Subcutaneous adipose tissue (tissue), 4 donors: ENCODE results near the gene ZNF41. TPM values are rescaled to one million over a fixed set of nuclear protein-coding genes. Genes with fewer than 3 reads are reported as not detected.

Experiments
- CTCF ChIP-seq: fragments of 450-650 bp; IDR thresholded peaks from one replicate; pipeline ENCODE4 v1.5.1; 2016; ENCODE audit warnings: low read depth, mild to moderate bottlenecking, control low read depth, antibody characterized with exemption, moderate library complexity
- total RNA-seq, 4 donors: library from RNA; depleted of rRNA; stranded (reverse); fragments of >200 nt; gene quantifications; one replicate each; pipeline ENCODE4 v1.1.0, GENCODE V29; 2016

Gene ZNF41
- total RNA-seq: 10 to 100 TPM in 2 of 4 donors, 1 to 10 TPM in 2; 6.6 to 13.0 (median 9.4) TPM

DNA sequence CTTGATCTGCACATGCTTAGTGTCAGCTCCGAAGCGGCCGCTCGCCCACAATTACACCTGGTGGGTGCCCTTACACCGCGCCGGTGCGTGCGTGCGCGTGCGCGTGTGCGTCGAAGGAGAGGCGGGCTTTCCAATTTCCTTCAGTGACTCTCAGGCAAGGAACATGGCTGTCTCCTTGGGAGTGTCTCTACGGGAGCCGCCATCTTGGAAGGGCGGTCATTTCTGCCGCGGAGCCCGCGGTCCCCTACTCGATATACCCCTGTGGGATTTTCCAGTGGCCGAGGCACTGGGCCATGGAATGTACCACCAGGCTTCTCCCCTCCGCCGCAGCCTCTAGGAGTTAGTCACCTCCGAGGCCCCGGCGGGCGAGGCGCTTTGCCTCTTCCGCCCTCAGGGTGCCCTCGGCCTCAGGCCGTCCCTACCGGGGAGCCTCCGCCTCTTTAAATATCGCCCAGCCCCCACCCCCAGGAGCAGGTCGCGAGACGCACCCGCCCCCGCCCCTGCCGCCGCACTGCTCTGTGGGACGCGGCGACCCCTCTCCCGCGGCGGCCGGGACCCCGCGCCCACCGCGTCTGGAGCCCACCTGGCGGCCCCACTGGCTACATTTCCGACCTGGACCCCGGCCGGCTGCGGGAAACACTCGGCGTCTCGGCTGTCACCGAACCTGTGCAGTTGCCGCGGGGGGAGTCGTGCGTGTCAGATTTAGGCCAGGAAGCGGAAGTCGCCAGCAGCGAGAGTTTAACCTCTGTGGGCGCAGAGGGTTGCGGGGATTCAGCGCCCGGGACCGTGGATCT lies at the start of gene ZNF41:
Gene ZNF41 (minus strand): TSS at position 711 of the 794 bp plus-strand sequence. CDS start 15,741 bp downstream, outside the sequence.
- TF ChIP-seq CTCF: no peak

- no peak for TF ChIP-seq CTCF
Measured at GRCh38 chrX:47530049-47530448, 47.0 kb upstream of the ZNF41 start.

DNA sequence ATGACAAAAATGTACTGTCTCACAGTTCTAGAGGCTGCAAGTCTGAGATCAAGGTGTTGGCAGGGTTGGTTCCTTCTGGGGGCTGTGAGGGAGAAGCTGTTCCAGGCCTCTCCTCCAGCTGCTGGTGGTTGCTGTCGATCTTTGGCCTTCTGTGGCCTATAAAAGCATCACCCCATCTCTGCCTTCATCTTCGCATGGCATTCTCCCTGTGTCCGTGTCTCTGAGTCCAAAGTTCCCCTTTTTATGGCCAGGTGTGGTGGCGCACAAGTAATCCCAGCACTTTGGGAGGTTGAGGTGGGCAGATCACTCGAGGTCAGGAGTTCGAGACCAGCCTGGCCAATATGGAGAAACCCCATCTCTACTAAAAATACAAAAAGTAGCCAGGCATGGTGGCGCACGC lies 46.5 kb upstream of the ZNF41 start:
- no peak for TF ChIP-seq CTCF

DNA sequence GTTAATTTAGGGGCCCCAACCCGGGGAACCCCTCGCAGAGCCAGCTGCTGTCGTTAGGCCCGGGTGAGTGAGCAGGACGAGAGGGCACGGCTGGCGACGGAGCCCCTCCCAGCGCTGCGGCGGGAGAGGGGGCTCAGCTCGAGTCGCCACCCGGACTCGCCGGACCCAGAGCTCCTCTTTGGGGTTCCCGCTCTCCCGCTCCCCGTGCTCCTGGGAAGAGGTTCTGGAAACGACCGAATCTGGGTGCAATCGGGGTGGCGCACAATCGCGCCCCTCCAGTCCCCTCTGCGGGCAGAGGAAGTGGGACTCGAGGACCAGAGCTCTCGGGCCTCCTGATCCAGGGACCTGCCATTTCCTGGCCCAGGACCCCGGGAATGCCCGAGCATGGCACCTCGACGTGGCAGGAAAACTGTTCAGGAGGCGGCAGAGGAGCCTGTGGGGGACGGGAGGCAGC lies 40.7 kb upstream of the ZNF41 start:
- TF ChIP-seq CTCF: no peak

DNA sequence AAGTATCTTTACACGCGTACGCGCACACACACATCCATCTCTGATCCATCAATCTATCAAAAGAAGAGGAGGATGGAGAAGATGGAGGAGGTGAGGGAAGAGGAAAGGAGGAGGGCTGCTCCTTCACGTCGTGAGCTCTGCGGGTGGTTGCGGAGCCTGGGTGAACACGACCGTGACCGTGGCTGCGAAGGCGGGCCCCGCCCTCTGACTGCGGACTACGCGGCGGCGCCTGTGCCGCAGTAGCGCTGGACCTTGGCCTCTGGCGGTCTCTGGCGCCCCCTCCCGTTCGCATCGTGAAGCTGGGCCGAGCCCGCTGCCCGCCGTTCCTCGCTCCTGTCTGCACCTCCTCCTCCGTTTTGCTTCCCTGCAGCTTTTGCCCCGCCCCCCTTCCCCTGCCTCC lies 40.3 kb upstream of the ZNF41 start:
- no peak for TF ChIP-seq CTCF

DNA sequence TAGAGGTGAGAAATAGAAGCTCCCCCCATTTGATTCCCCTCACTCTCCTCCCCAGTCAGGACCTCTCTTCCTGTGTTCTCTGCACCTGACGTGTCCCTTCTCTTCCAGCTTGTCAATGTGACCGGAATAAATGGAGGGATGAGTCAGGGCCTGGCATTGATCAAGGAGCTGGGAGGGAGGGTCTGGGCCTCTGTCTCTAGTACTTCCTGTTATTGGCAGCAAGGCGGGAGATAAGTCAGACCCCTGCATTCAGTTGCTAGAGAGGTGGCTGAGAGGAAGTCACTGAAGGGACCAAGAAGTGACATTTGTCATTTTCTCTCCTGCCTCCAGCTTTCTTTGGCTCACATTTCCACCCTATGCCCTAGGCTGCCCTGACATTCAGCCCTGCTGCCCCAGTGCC lies 35.1 kb upstream of the ZNF41 start:
- no peak for TF ChIP-seq CTCF

DNA sequence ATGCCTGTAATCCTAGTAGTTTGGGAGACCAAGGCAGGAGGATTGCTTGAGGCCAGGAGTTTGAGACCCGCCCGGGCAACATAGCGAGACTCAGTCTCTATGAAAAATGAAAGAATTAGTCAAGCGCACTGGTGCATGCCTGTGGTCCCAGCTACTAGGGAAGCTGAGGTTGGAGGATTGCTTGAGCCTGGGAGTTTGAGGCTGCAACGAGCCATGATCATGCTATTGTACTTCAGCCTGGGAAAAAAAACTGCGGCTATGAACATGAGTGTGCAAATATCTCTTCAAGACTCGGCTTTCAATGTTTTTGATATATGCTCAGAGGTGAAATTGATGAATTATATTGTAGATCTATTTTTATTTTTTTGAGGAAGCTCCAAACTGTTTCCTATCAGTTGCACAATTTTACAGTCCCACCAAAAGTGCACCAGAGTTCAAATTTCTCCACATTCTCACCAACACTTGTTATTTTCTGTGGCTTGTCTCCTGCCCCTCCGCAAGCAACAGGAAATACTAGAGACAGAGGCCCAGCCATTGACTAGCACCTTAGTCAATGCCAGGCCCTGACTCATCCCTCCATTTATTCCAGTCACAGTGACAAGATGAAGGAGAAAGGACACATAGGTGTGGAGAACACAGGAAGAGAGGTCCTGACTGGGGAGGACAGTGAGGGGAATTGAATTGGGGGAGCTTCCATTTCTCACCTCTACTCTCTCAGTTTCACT lies 33.1 kb upstream of the ZNF41 start:
- TF ChIP-seq CTCF: no peak
